ENCODE data around the gene ZC3H13. TPM values are rescaled to one million over a fixed set of nuclear protein-coding genes. Genes with fewer than 3 reads are reported as not detected.

The ZC3H13 gene
- total RNA-seq, 1 experiment from 2014 or later = 9.5 TPM

- CTCF ChIA-PET = no interaction called here
- Histone ChIP-seq H3K9me2 (replicated peaks; ENCODE audit: low read length) (no peaks in the 10 kb centered on the region), H3K27me3 (ENCODE audit: low read length) (no peaks in the 10 kb centered on the region), H3K4me3 (ENCODE audit: low read length) (no peak overlapping the region), H3K9ac (ENCODE audit: low read length) (no peak overlapping the region), H3K9me3 (ENCODE audit: low read length) (no peaks in the 10 kb centered on the region), H3K79me2 (ENCODE audit: low read length) (peaks cover 12% of the 10 kb centered on the region), H3K36me3 (ENCODE audit: low read depth, low read length) (peaks cover 9% of the 10 kb centered on the region; the same call in 1 of the 2 replicates), H3K4me1 (ENCODE audit: insufficient read depth, low read length) (no peaks in the 10 kb centered on the region), H4K20me1 (ENCODE audit: low read length) (no peaks in the 10 kb centered on the region), H3F3A (ENCODE audit: low read length, unreplicated experiment) (no peaks in the 10 kb centered on the region), H3K4me2 (ENCODE audit: low read length) (no peak overlapping the region), H2AFZ (ENCODE audit: low read length) (no peak overlapping the region), H3K27ac (ENCODE audit: low read length) (no peak overlapping the region)
- ATAC-seq = no peak
- DNase-seq = no peak
- intact Hi-C loops (cut with micrococcal nuclease) = no loop called here
- BruUV-seq (replicated peaks) = no TSS peak
- no peak for TF ChIP-seq EZH2 (IDR thresholded peaks at IDR 0.05; ENCODE audit: low read length, unreplicated experiment)
- no peak for TF ChIP-seq CTCF (conservative IDR thresholded peaks at IDR 0.05; ENCODE audit: low read depth, low read length)
- no peak for TF ChIP-seq EZH2phosphoT487 (IDR thresholded peaks at IDR 0.05; ENCODE audit: borderline replicate concordance, low read length)
- POLR2A ChIA-PET (ENCODE audit: unreplicated experiment) = no interaction called here
These were observed 11.8 kb downstream of the ZC3H13 start for GRCh38 chr13:46040763-46041162.

- H4K20me1 ChIP-seq (ENCODE audit: low read length) = no peaks in the 10 kb centered on the region
- H3K27ac ChIP-seq (ENCODE audit: low read length) = no peak overlapping the region
- ChIA-PET POLR2A (ENCODE audit: unreplicated experiment) (no interaction called here), CTCF (no interaction called here)
- H3F3A ChIP-seq (ENCODE audit: low read length, unreplicated experiment) = no peaks in the 10 kb centered on the region
- H2AFZ ChIP-seq (ENCODE audit: low read length) = no peak overlapping the region
- H3K4me1 ChIP-seq (ENCODE audit: insufficient read depth, low read length) = no peaks in the 10 kb centered on the region
- no peaks in the 10 kb centered on the region for H3K9me3 ChIP-seq (ENCODE audit: low read length)
- ATAC-seq = no peak
- intact Hi-C loops (cut with micrococcal nuclease) = no loop called here
- peaks cover 9% of the 10 kb centered on the region; the same call in 1 of the 2 replicates for H3K36me3 ChIP-seq (ENCODE audit: low read depth, low read length)
- H3K27me3 ChIP-seq (ENCODE audit: low read length) = no peaks in the 10 kb centered on the region
- no peak overlapping the region for H3K9ac ChIP-seq (ENCODE audit: low read length)
- no peaks in the 10 kb centered on the region for H3K9me2 ChIP-seq (replicated peaks; ENCODE audit: low read length)
- TF ChIP-seq EZH2phosphoT487 (IDR thresholded peaks at IDR 0.05; ENCODE audit: borderline replicate concordance, low read length) = no peak
- TF ChIP-seq CTCF (conservative IDR thresholded peaks at IDR 0.05; ENCODE audit: low read depth, low read length) = no peak
- no peak for TF ChIP-seq EZH2 (IDR thresholded peaks at IDR 0.05; ENCODE audit: low read length, unreplicated experiment)
- no TSS peak for BruUV-seq (replicated peaks)
- H3K79me2 ChIP-seq (ENCODE audit: low read length) = no peaks in the 10 kb centered on the region
- no peak overlapping the region for H3K4me2 ChIP-seq (ENCODE audit: low read length)
- DNase-seq = no peak
- H3K4me3 ChIP-seq (ENCODE audit: low read length) = no peak overlapping the region
These were observed 12.9 kb downstream of the ZC3H13 start for GRCh38 chr13:46039411-46040182.

- no peak overlapping the region for H3K9ac ChIP-seq (ENCODE audit: low read length)
- H3K27ac ChIP-seq (ENCODE audit: low read length) = no peak overlapping the region
- H2AFZ ChIP-seq (ENCODE audit: low read length) = no peak overlapping the region
- no peaks in the 10 kb centered on the region for H3K9me3 ChIP-seq (ENCODE audit: low read length)
- no peaks in the 10 kb centered on the region for H3K79me2 ChIP-seq (ENCODE audit: low read length)
- CTCF ChIA-PET = no interaction called here
- H3K36me3 ChIP-seq (ENCODE audit: low read depth, low read length) = peaks cover 9% of the 10 kb centered on the region; the same call in 1 of the 2 replicates
- POLR2A ChIA-PET (ENCODE audit: unreplicated experiment) = no interaction called here
- no peaks in the 10 kb centered on the region for H3K9me2 ChIP-seq (replicated peaks; ENCODE audit: low read length)
- no peak for ATAC-seq
- TF ChIP-seq EZH2 (IDR thresholded peaks at IDR 0.05; ENCODE audit: low read length, unreplicated experiment) = no peak
- no peak for TF ChIP-seq CTCF (conservative IDR thresholded peaks at IDR 0.05; ENCODE audit: low read depth, low read length)
- TF ChIP-seq EZH2phosphoT487 (IDR thresholded peaks at IDR 0.05; ENCODE audit: borderline replicate concordance, low read length) = no peak
- no peak overlapping the region for H3K4me2 ChIP-seq (ENCODE audit: low read length)
- H3F3A ChIP-seq (ENCODE audit: low read length, unreplicated experiment) = no peaks in the 10 kb centered on the region
- intact Hi-C loops (cut with micrococcal nuclease) = no loop called here
- BruUV-seq (replicated peaks) = no TSS peak
- H3K4me3 ChIP-seq (ENCODE audit: low read length) = no peak overlapping the region
- H3K27me3 ChIP-seq (ENCODE audit: low read length) = no peaks in the 10 kb centered on the region
- no peaks in the 10 kb centered on the region for H4K20me1 ChIP-seq (ENCODE audit: low read length)
- H3K4me1 ChIP-seq (ENCODE audit: insufficient read depth, low read length) = no peaks in the 10 kb centered on the region
- no peak for DNase-seq
These were observed 14.2 kb downstream of the ZC3H13 start for GRCh38 chr13:46038296-46038695.
